GM21619 (cell line): Measurements from ENCODE around the gene CHMP4A.

Experiments
- ATAC-seq: cut with Tn5 transposase; IDR thresholded peaks from one replicate; pipeline ENCODE4 v1.9.1; 2021; ENCODE audit not compliant: unreplicated experiment

Gene CHMP4A

GRCh38 chr14:24212924-24213865, at the start of gene CHMP4A:
TSS of gene CHMP4A (minus strand) at chr14:24213488. CDS start at chr14:24213439, 49 bp downstream.
- peak; percentile 77 for ATAC-seq

- ATAC-seq, result no peak
These were observed 48.7 kb upstream of the CHMP4A start for GRCh38 chr14:24261969-24262327.

GRCh38 chr14:24261256-24261968, 48.1 kb upstream of the CHMP4A start:
- ATAC-seq, result no peak

- ATAC-seq, result no peak
These were observed 47.5 kb upstream of the CHMP4A start for GRCh38 chr14:24260780-24261157.

- no peak for ATAC-seq
These were observed 46.9 kb upstream of the CHMP4A start for GRCh38 chr14:24260026-24260779.

GRCh38 chr14:24259282-24260025, 46.2 kb upstream of the CHMP4A start:
- no peak for ATAC-seq

- no peak for ATAC-seq
These were observed 45.4 kb upstream of the CHMP4A start for GRCh38 chr14:24258548-24259265.

GRCh38 chr14:24258119-24258518, 44.8 kb upstream of the CHMP4A start:
- ATAC-seq, result no peak

- ATAC-seq, result no peak
These were observed 43.7 kb upstream of the CHMP4A start for GRCh38 chr14:24256960-24257359.

GRCh38 chr14:24255931-24256711, 42.8 kb upstream of the CHMP4A start:
- ATAC-seq, result no peak

GRCh38 chr14:24255438-24255837, 42.1 kb upstream of the CHMP4A start:
- no peak for ATAC-seq

GRCh38 chr14:24254630-24255392, 41.5 kb upstream of the CHMP4A start:
- ATAC-seq, result no peak

- no peak for ATAC-seq
These were observed 40.6 kb upstream of the CHMP4A start for GRCh38 chr14:24253936-24254335.

- no peak for ATAC-seq
These were observed 39.2 kb upstream of the CHMP4A start for GRCh38 chr14:24252289-24253124.

GRCh38 chr14:24251880-24252288, 38.6 kb upstream of the CHMP4A start:
- ATAC-seq, result no peak

- ATAC-seq, result no peak
These were observed 37.1 kb upstream of the CHMP4A start for GRCh38 chr14:24250354-24250753.

GRCh38 chr14:24249230-24250021, 36.1 kb upstream of the CHMP4A start:
- no peak for ATAC-seq
